Fibroblast of mammary gland (primary cell): ENCODE data around the gene NSMF.

Experiments
- DNase-seq: peaks from one replicate; pipeline ENCODE4 v3.0.0-alpha.2; 2010; ENCODE audit warnings: low read depth
- H3K4me3 ChIP-seq: 2 replicates; pipeline ENCODE4 v1.5.1; 2011; ENCODE audit warnings: low read depth, mild to moderate bottlenecking, low read length, moderate library complexity; ENCODE audit not compliant: control insufficient read depth
- TF ChIP-seq, protein P1 (sequence below): conservative IDR thresholded peaks from 2 replicates; pipeline ENCODE4 v1.5.1; 2011; ENCODE audit warnings: low read depth, low read length, inconsistent platforms; ENCODE audit not compliant: control insufficient read depth, insufficient read depth

Gene NSMF

DNA sequence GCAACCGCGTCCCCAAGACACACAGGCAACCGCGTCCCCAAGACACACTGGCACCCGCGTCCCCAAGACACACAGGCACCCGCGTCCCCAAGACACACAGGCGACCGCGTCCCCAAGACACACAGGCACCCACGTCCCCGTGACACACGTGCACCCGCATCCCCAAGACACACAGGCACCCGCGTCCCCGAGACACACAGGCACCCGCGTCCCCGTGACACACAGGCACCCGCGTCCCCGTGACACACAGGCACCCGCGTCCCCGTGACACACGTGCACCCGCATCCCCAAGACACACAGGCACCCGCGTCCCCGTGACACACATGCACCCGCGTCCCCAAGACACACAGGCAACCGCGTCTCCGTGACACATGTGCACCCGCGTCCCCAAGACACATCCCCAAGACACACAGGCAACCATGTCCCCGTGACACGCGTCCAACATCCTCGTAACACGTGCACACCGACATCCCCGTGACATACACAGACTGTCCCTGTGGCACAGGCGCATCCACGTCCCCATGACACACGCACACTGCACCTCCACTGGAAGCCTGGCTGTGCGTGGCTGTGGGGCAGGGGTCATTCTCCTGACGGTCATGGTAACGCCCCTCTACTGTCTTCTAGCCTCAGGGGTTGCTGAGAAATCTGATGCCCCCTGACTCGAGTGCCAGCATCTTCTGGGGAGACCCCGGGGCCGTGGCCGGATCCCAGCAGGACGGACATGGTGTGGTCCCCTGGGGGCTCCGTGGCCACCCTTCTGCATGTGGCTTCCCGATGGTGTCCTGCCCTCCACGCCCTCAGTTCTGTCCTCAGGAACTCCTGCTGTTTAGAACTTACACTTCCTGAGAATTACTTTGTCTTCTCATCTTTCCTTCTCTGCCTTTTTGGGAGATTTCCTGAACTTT is 60.3 kb downstream of the NSMF start:
- H3K4me3 ChIP-seq, result no peak overlapping the region
- DNase-seq, result no peak
- TF ChIP-seq, protein P1, sequence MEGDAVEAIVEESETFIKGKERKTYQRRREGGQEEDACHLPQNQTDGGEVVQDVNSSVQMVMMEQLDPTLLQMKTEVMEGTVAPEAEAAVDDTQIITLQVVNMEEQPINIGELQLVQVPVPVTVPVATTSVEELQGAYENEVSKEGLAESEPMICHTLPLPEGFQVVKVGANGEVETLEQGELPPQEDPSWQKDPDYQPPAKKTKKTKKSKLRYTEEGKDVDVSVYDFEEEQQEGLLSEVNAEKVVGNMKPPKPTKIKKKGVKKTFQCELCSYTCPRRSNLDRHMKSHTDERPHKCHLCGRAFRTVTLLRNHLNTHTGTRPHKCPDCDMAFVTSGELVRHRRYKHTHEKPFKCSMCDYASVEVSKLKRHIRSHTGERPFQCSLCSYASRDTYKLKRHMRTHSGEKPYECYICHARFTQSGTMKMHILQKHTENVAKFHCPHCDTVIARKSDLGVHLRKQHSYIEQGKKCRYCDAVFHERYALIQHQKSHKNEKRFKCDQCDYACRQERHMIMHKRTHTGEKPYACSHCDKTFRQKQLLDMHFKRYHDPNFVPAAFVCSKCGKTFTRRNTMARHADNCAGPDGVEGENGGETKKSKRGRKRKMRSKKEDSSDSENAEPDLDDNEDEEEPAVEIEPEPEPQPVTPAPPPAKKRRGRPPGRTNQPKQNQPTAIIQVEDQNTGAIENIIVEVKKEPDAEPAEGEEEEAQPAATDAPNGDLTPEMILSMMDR, result no peak

DNA sequence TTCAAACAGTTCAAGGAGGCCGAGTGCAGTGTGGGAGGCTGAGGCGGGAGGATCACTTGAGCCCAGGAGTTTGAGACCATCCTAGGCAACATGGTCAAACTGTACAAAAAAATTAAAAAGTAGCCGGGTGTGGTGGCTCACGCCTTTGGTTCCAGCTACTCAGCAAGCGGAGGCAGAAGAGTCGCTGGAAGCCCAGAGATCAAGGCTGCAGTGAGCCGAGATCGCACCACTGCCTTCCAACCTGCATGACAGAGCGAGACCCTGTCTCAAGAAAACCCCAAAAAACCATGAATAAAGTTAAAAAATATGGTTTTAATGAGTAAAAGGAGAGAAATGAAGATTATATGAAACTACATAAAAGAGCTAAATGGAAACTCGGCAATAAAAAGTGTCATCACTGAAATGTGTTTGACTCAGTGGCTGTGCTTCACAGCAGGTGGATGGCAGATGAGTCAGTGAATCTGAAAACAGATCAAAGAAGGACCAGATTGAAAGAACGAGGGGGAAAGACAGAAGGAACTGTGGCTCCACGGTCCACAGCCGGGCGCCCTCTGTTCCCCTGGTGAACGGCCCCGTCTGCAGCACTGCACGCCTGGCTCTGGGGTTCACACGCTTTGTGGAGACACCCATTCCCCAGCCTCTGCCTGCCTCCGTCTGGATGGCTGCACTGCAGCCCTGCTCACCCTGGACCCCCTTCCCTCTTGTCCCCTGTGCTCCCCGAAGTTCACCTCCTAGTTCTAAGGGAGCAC is 61.3 kb downstream of the NSMF start:
- no peak overlapping the region for H3K4me3 ChIP-seq
- TF ChIP-seq, protein P1, result no peak
- DNase-seq, result no peak
